ENCODE measurements around the gene SNX20. TPM values are rescaled to one million over a fixed set of nuclear protein-coding genes. Genes with fewer than 3 reads are reported as not detected.

The SNX20 gene
- total RNA-seq, 4 donors from 2014 or later: 0.81 to 2.1 (median 1.2) TPM

GRCh38 chr16:50679266-50679665 is 1.8 kb downstream of the SNX20 start:
- 97% methylated on average over 5 of the region's 14 CpGs for WGBS
- H3K27me3 ChIP-seq: no peaks in the 10 kb centered on the region
- peak in 1 of 2 donors; percentile 53 for DNase-seq (ENCODE audit: low spot score in 2 of 2)
- TF ChIP-seq EP300 (IDR thresholded peaks at IDR 0.05) (no peak), POLR2A (IDR thresholded peaks at IDR 0.05) (no peak), POLR2AphosphoS5 (IDR thresholded peaks at IDR 0.05) (no peak), CTCF (IDR thresholded peaks at IDR 0.05) (no peak)
- H3K36me3 ChIP-seq: no peaks in the 10 kb centered on the region
- H3K4me3 ChIP-seq: no peak overlapping the region
- no peak overlapping the region for H3K27ac ChIP-seq
- H3K9me3 ChIP-seq: no peaks in the 10 kb centered on the region
- H3K4me1 ChIP-seq: no peaks in the 10 kb centered on the region

- TF ChIP-seq EP300 (IDR thresholded peaks at IDR 0.05) (no peak), CTCF (IDR thresholded peaks at IDR 0.05) (no peak), POLR2AphosphoS5 (IDR thresholded peaks at IDR 0.05) (no peak), POLR2A (IDR thresholded peaks at IDR 0.05) (no peak)
- Histone ChIP-seq H3K27me3 (no peaks in the 10 kb centered on the region), H3K27ac (no peak overlapping the region), H3K9me3 (no peaks in the 10 kb centered on the region), H3K4me3 (no peak overlapping the region), H3K36me3 (no peaks in the 10 kb centered on the region), H3K4me1 (no peaks in the 10 kb centered on the region)
- peak in 1 of 2 donors; percentile 13 for DNase-seq (ENCODE audit: low spot score in 2 of 2)
- WGBS: 66% methylated on average over 3 of the region's 3 CpGs
Measured at GRCh38 chr16:50678531-50678930, 2.6 kb downstream of the SNX20 start.

- no peaks in the 10 kb centered on the region for H3K9me3 ChIP-seq
- DNase-seq (ENCODE audit: low spot score in 2 of 2): no peak
- no peaks in the 10 kb centered on the region for H3K36me3 ChIP-seq
- TF ChIP-seq POLR2A (IDR thresholded peaks at IDR 0.05) (no peak), CTCF (IDR thresholded peaks at IDR 0.05) (peak in 1 of 2 donors; percentile 35)
- H3K27ac ChIP-seq: no peak overlapping the region
- H3K4me3 ChIP-seq: no peak overlapping the region
- 77% methylated on average over 5 of the region's 7 CpGs for WGBS
- H3K4me1 ChIP-seq: no peaks in the 10 kb centered on the region
- no peaks in the 10 kb centered on the region for H3K27me3 ChIP-seq
Measured at GRCh38 chr16:50677351-50677750, 3.8 kb downstream of the SNX20 start.

GRCh38 chr16:50676684-50677225 is 4.4 kb downstream of the SNX20 start:
- no peak overlapping the region for H3K4me3 ChIP-seq
- peaks cover 4% of the 10 kb centered on the region for H3K9me3 ChIP-seq
- H3K36me3 ChIP-seq: no peaks in the 10 kb centered on the region
- H3K4me1 ChIP-seq: no peaks in the 10 kb centered on the region
- DNase-seq (ENCODE audit: low spot score in 2 of 2): no peak
- no peak for TF ChIP-seq EP300 (IDR thresholded peaks at IDR 0.05)
- WGBS: 83% methylated on average over 9 of the region's 9 CpGs
- H3K27me3 ChIP-seq: no peaks in the 10 kb centered on the region
- H3K27ac ChIP-seq: no peak overlapping the region

- H3K27me3 ChIP-seq: no peaks in the 10 kb centered on the region
- no peak overlapping the region for H3K4me3 ChIP-seq
- no peaks in the 10 kb centered on the region for H3K36me3 ChIP-seq
- no peak for DNase-seq (ENCODE audit: low spot score in 2 of 2)
- H3K4me1 ChIP-seq: no peaks in the 10 kb centered on the region
- TF ChIP-seq POLR2AphosphoS5 (IDR thresholded peaks at IDR 0.05): no peak
- no peak for TF ChIP-seq POLR2A (IDR thresholded peaks at IDR 0.05)
- no peak for TF ChIP-seq CTCF (IDR thresholded peaks at IDR 0.05)
- TF ChIP-seq EP300 (IDR thresholded peaks at IDR 0.05): no peak
- H3K27ac ChIP-seq: no peak overlapping the region
- WGBS: 87% methylated on average over 22 of the region's 23 CpGs
- peaks cover 4% of the 10 kb centered on the region for H3K9me3 ChIP-seq
Measured at GRCh38 chr16:50675686-50676610, 5.2 kb downstream of the SNX20 start.

All from suprapubic skin (tissue), 4 donors.